Small intestine (tissue), 7 donors: ENCODE results near the gene NDUFAF2. TPM values are rescaled to one million over a fixed set of nuclear protein-coding genes. Genes with fewer than 3 reads are reported as not detected.

Experiments
- DNase-seq, 2 donors: peaks; one replicate each; pipeline versions ENCODE4 v3.0.0 to v3.0.0-alpha.2; 2013
- FAIRE-seq: peaks from 2 replicates; lab custom pipeline; 2012; peaks lifted over from hg19 to GRCh38; lab: Jason Lieb, UNC
- H3K27ac ChIP-seq, 3 donors: one replicate each; pipeline ENCODE4 v1.5.1; 2013; ENCODE audit warnings: low read length in 2 of 3, mild to moderate bottlenecking in 2 of 3, control low read depth in 1 of 3, inconsistent platforms in 1 of 3, low read depth in 1 of 3, moderate library complexity in 1 of 3
- H3K27me3 ChIP-seq, 3 donors: one replicate each; pipeline ENCODE4 v1.6.1; 2013; ENCODE audit warnings: low read length in 3 of 3, inconsistent platforms in 1 of 3; ENCODE audit not compliant: control insufficient read depth in 3 of 3, insufficient read depth in 3 of 3
- H3K36me3 ChIP-seq, 3 donors: one replicate each; pipeline ENCODE4 v1.6.1; 2013; ENCODE audit warnings: low read length in 3 of 3, inconsistent platforms in 1 of 3, low read depth in 1 of 3, mild to moderate bottlenecking in 1 of 3, moderate library complexity in 1 of 3; ENCODE audit not compliant: control insufficient read depth in 3 of 3, insufficient read depth in 2 of 3
- H3K4me1 ChIP-seq, 3 donors: one replicate each; pipeline ENCODE4 v1.6.1; 2013; ENCODE audit warnings: low read length in 2 of 3, inconsistent platforms in 1 of 3, low read depth in 1 of 3, mild to moderate bottlenecking in 1 of 3, moderate library complexity in 1 of 3; ENCODE audit not compliant: control insufficient read depth in 3 of 3, insufficient read depth in 2 of 3
- H3K4me3 ChIP-seq, 3 donors: one replicate each; pipeline ENCODE4 v1.5.1; 2013; ENCODE audit warnings: low read length in 3 of 3, control low read depth in 1 of 3, inconsistent platforms in 1 of 3, low read depth in 1 of 3, mild to moderate bottlenecking in 1 of 3, moderate library complexity in 1 of 3
- H3K9me3 ChIP-seq, 2 donors: one replicate each; pipeline ENCODE4 v1.6.1; 2013; ENCODE audit warnings: low read depth in 1 of 2, low read length in 1 of 2; ENCODE audit not compliant: control insufficient read depth in 2 of 2, insufficient read depth in 1 of 2
- WGBS, 3 donors: extraction: QIAGEN DNeasy Blood & Tissue Kit; methylation state at CpG; one replicate each; pipeline ENCODE4 v1.1.7; 2013; 5-methylcytosine and 5-hydroxymethylcytosine counted together
- polyA plus RNA-seq, 4 donors: library from polyadenylated mRNA; stranded (reverse) in 3 of 4; unstranded in 1 of 4; fragments of 200-250 nt in 3 of 4; fragments of 120-200 nt in 1 of 4; gene quantifications; one replicate each; pipeline versions ENCODE4 v1.2.1 to v1.2.3, GENCODE V29; 2013
- donor health status: healthy with polysubstance abuse.
- donor health status: control.
- donor health status: control.
- donor health status: Bipolar disorder and iron deficiency.
- donor health status: healthy.

The NDUFAF2 gene
- polyA plus RNA-seq, 4 donors: 27.6 to 60.3 (median 38.3) TPM

DNA sequence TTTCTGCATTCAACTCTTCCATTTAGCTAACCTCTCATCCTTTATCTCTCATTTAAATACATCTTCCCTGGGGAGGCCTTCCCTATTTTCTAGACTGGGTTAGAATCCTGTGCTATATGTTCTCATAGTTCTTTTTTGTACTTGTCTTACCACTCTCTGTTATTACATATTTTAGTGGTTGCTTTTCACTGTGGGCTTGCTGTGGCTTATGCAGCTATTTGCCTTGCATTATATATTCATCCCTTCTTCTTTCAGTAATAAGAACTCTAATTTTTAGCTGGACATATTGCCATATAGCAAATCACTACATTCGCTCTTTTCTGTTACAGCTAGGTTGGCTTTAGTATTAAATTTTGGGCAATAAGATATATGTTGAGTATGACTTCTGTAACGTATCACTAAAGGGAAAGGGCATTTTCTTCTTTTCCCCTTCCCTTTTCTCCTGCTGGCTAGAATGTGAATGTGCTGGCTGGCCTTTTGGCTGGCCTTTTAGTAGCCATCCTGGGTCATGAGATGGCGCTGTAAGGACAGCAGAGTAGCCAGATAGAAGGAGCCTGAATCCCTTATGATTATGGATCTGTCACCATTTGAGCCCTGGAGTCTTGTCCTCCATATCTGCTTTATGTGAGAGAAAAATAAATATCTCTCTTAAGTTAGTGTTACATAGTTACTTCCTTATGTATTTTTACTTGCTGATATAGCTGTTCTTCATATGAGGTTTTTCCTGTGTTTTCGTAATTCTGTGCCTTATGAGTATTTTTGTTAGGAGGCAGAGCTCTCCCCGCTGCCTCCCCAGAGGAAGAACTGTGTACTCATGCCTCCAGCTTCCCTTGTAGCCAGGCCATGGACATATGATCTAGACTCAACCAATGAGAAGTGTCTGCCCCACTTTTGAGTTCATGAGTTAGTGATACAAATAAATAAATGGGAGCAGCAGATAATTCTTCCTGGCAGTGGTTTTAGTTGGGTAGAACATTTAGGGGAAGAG, 65.8 kb downstream of the NDUFAF2 start:
- Histone ChIP-seq H3K36me3 (no peaks in the 10 kb centered on the region), H3K27me3 (no peaks in the 10 kb centered on the region), H3K27ac (no peak overlapping the region), H3K9me3 (no peaks in the 10 kb centered on the region), H3K4me3 (no peak overlapping the region), H3K4me1 (no peaks in the 10 kb centered on the region)
- FAIRE-seq (no peak), DNase-seq (no peak)
- WGBS, 3 donors: 73 to 76% (median 74%) methylated on average over 5 of the region's 5 CpGs

DNA sequence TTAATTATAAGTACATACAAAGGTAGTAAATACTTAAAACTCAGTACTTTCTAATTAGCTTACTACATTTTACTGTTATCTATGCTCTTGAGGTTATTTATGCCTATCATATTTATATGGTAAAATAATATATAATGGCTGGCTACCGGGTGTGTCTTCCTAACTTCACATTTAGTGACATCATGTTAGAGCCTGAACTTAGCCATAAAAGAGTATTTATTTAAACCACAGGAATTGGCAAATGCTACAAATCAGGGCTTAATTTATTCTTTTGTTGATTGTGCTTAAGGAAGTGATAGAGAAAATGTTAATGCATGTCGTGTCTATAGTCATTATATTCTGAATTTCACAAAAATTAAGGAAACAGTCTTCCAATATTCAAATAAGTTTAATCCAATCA, 73.1 kb downstream of the NDUFAF2 start:
- DNase-seq (no peak), FAIRE-seq (no peak)
- H3K4me3 ChIP-seq: no peak overlapping the region
- 57 to 82% (median 70%) methylated on average over 2 of the region's 2 CpGs for WGBS, 3 donors
- no peaks in the 10 kb centered on the region for H3K27me3 ChIP-seq
- no peaks in the 10 kb centered on the region for H3K9me3 ChIP-seq
- H3K4me1 ChIP-seq: no peaks in the 10 kb centered on the region
- H3K36me3 ChIP-seq: no peaks in the 10 kb centered on the region
- no peak overlapping the region for H3K27ac ChIP-seq

DNA sequence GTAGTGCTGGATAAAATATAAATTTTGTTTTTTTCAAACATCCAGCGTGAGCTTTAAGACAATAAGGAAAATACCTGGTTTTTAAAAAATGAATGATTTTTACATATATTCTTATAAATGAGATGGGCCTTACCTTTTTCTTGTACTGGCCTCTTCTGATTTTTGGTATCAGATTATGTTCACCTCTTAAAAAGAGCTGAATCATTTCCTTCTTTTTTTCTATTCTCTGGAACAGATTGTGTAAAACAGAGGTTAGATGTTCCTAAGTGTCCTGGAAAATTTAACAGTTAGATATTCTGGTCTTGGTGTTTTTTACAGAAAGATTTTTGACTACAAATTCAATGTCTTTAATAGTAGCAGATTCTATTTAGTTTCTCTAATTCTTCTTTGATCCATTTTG, 74.6 kb downstream of the NDUFAF2 start:
- no peak overlapping the region for H3K4me3 ChIP-seq
- H3K36me3 ChIP-seq: no peaks in the 10 kb centered on the region
- no peaks in the 10 kb centered on the region for H3K27me3 ChIP-seq
- no peak for FAIRE-seq
- no peaks in the 10 kb centered on the region for H3K4me1 ChIP-seq
- 91 to 96% (median 94%) methylated on average over 1 of the region's 1 CpG for WGBS, 3 donors
- DNase-seq: no peak
- H3K9me3 ChIP-seq: no peaks in the 10 kb centered on the region
- H3K27ac ChIP-seq: no peak overlapping the region

DNA sequence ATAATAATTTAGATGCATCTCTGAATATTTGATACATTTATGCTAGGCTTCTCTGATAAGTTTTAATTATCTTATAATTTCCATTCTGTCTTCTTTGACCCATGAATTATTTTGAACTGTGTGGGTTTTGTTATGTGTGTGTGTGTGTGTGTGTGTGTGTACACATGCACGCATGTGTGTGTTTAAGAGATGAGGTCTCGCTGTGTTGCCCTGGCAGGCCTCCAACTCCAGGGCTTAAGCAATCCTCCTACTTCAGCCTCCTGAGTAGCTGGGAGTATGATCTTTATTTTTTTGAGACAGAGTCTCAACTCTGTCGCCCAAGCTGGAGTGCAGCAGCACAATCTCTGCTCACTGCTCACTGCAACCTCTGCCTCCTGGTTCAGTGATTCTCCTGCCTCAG, 75.4 kb downstream of the NDUFAF2 start:
- no peak for FAIRE-seq
- DNase-seq: no peak

DNA sequence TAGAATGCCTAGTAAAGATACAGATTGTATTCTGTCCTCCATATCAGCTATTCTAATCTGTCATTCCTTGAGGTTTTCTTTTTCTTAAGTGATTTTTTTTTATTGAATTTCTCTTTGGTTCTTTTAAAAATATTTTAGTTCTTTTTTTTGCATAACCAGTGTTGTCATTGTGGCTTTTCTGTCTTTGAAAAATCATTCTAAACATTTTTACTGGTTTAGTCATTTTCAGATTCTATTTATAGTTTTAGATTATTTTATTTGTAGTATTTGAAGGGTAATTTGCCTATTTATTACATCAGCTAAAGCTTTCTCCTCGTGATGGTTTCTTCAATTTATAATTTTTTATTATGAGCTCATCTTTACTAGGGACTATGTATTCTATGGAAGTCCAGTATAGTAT, 78.1 kb downstream of the NDUFAF2 start:
- no peaks in the 10 kb centered on the region for H3K4me1 ChIP-seq
- no peak overlapping the region for H3K27ac ChIP-seq
- FAIRE-seq (no peak), DNase-seq (no peak)
- 55 to 64% (median 57%) methylated on average over 1 of the region's 1 CpG for WGBS, 3 donors
- H3K4me3 ChIP-seq: no peak overlapping the region
- H3K27me3 ChIP-seq: no peaks in the 10 kb centered on the region
- H3K9me3 ChIP-seq: no peaks in the 10 kb centered on the region
- no peaks in the 10 kb centered on the region for H3K36me3 ChIP-seq

More for the DNA sequence above, 75.4 kb downstream of the NDUFAF2 start:
- H3K27ac ChIP-seq: no peak overlapping the region
- 78 to 87% (median 81%) methylated on average over 3 of the region's 3 CpGs for WGBS, 3 donors
- no peaks in the 10 kb centered on the region for H3K36me3 ChIP-seq
- H3K4me1 ChIP-seq: no peaks in the 10 kb centered on the region
- H3K27me3 ChIP-seq: no peaks in the 10 kb centered on the region
- no peaks in the 10 kb centered on the region for H3K9me3 ChIP-seq
- H3K4me3 ChIP-seq: no peak overlapping the region

DNA sequence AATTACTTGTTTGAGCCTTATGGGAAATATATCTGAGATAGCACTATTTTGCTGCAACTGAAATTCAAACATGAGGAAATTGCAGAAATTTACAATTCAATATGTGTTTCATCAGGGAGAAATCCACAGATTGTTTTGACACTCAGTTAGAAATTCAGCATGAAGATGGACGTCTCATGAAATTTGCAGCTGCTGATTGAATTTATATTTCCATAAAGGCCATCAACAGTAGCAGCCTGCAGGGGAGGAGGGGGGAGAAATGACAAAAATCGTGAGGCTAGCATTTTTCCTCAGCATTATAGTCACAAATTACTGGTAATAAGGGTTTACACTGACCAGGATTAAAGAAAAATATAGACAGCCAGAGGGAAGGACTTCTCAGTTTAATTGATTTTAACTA, 81.0 kb downstream of the NDUFAF2 start:
- FAIRE-seq (no peak), DNase-seq (no peak)
- Histone ChIP-seq H3K27ac (no peak overlapping the region), H3K4me3 (no peak overlapping the region), H3K27me3 (no peaks in the 10 kb centered on the region), H3K36me3 (no peaks in the 10 kb centered on the region), H3K4me1 (no peaks in the 10 kb centered on the region), H3K9me3 (no peaks in the 10 kb centered on the region)
- WGBS, 3 donors: 58 to 65% (median 62%) methylated on average over 2 of the region's 2 CpGs

DNA sequence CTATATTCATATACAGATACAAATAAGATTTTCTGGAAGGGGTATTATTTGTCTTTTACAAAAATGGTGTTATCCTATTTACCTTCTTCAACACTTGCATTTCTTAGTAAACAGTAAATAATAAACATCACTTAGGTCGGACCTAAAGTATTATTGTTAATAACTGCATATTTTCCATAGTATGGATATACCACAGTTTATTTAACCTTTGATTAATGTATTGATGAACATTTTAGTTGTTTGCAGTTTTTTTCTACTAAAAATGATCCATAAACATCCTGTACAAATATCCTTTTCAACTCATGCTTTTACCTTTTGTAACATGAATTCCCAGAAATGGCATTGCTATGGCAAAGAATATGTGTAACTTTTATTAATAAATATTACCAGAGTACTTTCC, 83.4 kb downstream of the NDUFAF2 start:
- DNase-seq (no peak), FAIRE-seq (no peak)
- 89 to 90% (median 90%) methylated on average over 1 of the region's 1 CpG for WGBS, 3 donors
- Histone ChIP-seq H3K4me3 (no peak overlapping the region), H3K27me3 (no peaks in the 10 kb centered on the region), H3K4me1 (no peaks in the 10 kb centered on the region), H3K9me3 (no peaks in the 10 kb centered on the region), H3K27ac (no peak overlapping the region), H3K36me3 (no peaks in the 10 kb centered on the region)

DNA sequence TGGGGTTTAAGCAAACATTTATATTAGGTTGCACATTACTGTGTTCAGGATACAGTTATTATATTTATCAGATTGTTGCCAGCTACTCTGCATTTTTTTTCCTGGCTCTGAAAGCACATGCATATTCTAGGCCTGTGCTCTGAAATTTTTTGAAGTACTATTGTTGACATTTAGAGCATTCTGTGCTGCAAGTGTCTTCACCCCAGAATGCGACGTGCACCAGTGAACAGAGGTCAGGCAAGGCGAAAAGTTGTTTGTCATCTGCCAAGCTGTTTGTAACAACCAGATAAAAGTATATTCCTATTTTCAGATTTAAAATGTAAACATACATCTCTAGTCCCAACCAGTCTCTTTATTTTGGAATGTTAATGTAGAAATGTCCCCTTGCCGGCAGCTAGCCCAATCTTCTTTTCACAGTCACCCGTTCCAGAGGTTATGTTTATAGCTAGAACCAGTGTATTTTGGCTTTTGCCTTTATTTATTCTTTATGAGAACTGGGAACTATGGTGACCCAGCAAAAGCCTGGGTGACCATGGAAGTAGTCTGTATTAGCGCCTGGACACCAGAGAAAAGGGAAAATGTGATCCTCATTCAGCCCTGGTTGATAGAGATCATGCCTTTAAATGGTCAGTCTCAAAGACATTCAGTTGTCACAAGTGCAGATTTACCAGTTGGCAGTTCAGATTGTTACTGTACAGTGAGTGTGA, 84.6 kb downstream of the NDUFAF2 start:
- Histone ChIP-seq H3K4me3 (no peak overlapping the region), H3K4me1 (no peaks in the 10 kb centered on the region), H3K27ac (no peak overlapping the region), H3K36me3 (no peaks in the 10 kb centered on the region), H3K27me3 (no peaks in the 10 kb centered on the region), H3K9me3 (no peaks in the 10 kb centered on the region)
- WGBS, 3 donors: 76 to 95% (median 92%) methylated on average over 6 of the region's 6 CpGs
- no peak for FAIRE-seq
- DNase-seq: no peak
